ENCODE results near the gene PITX1.

- TF ChIP-seq CTCF (IDR thresholded peaks at IDR 0.05; ENCODE audit: low read length) (no peak), EZH2 (IDR thresholded peaks at IDR 0.05; ENCODE audit: borderline replicate concordance, low read length) (no peak)
Measured at GRCh38 chr5:135037519-135038204, 3.6 kb upstream of the PITX1 start.
